CD14-positive monocyte (primary cell): ENCODE results near the gene FAM89A. TPM values are rescaled to one million over a fixed set of nuclear protein-coding genes. Genes with fewer than 3 reads are reported as not detected.
"Not testable (repeated sequence)": the region's sequence is repeated elsewhere in the genome, so short reads cannot be mapped to it uniquely, and the experiment has no call there.

Source experiments
- DNase-seq, 3 donors: peaks; one replicate each; pipeline ENCODE4 v3.0.0-alpha.2; 2011 to 2022
- H2AFZ ChIP-seq: 2 replicates; pipeline ENCODE4 v1.6.0; 2012; ENCODE audit warnings: mild to moderate bottlenecking, low read depth, low read length, inconsistent platforms; ENCODE audit not compliant: insufficient read depth, poor library complexity, severe bottlenecking
- H3K27ac ChIP-seq, 2 donors: 1 replicate in 1 of 2; 2 replicates in 1 of 2; pipeline ENCODE4 v1.5.1; 2012 to 2013; ENCODE audit warnings: low read length in 2 of 2, control low read depth in 1 of 2, inconsistent platforms in 1 of 2, low read depth in 1 of 2, mild to moderate bottlenecking in 1 of 2
- H3K27me3 ChIP-seq, 2 donors: one replicate each; pipeline versions ENCODE4 v1.6.0 to v1.6.1; 2011 to 2013; ENCODE audit warnings: low read length in 2 of 2; ENCODE audit not compliant: control insufficient read depth in 2 of 2, insufficient read depth in 2 of 2
- H3K36me3 ChIP-seq, 2 donors: replicated peaks in 1 of 2; 1 replicate in 1 of 2; 2 replicates in 1 of 2; pipeline versions ENCODE4 v1.5.1 to v1.6.1; 2012 to 2013; ENCODE audit warnings: low read length in 2 of 2, control low read depth in 1 of 2, inconsistent platforms in 1 of 2, mild to moderate bottlenecking in 1 of 2; ENCODE audit not compliant: insufficient read depth in 2 of 2, control insufficient read depth in 1 of 2
- H3K4me1 ChIP-seq, 2 donors: 1 replicate in 1 of 2; 2 replicates in 1 of 2; pipeline versions ENCODE4 v1.5.1 to v1.6.1; 2012 to 2013; ENCODE audit warnings: low read length in 2 of 2, control low read depth in 1 of 2, inconsistent platforms in 1 of 2, mild to moderate bottlenecking in 1 of 2, moderate library complexity in 1 of 2; ENCODE audit not compliant: insufficient read depth in 2 of 2, control insufficient read depth in 1 of 2
- H3K4me2 ChIP-seq: replicated peaks from 2 replicates; pipeline ENCODE3; 2012; ENCODE audit warnings: low read length, moderate library complexity, mild to moderate bottlenecking; ENCODE audit not compliant: poor library complexity, severe bottlenecking; ENCODE audit errors: extremely low read depth
- H3K4me3 ChIP-seq, 3 experiments: fragments of 200-600 bp in 1 of 3; sonication (generic) in 1 of 3; replicated peaks in 1 of 3; 1 replicate in 2 of 3; 2 replicates in 1 of 3; pipeline ENCODE4 v1.5.1; 2011 to 2013; ENCODE audit warnings: low read length in 3 of 3, mild to moderate bottlenecking in 3 of 3, control low read depth in 2 of 3, low read depth in 2 of 3, inconsistent platforms in 1 of 3, moderate library complexity in 1 of 3
- H3K79me2 ChIP-seq: 2 replicates; pipeline ENCODE4 v1.6.0; 2012; ENCODE audit warnings: mild to moderate bottlenecking, control low read depth, inconsistent platforms, low read length, moderate library complexity; ENCODE audit not compliant: insufficient read depth
- H3K9ac ChIP-seq: 2 replicates; pipeline ENCODE4 v1.6.0; 2017; ENCODE audit warnings: low read length, mild to moderate bottlenecking; ENCODE audit not compliant: insufficient read depth, poor library complexity, severe bottlenecking
- H3K9me3 ChIP-seq, 2 donors: replicated peaks in 1 of 2; 1 replicate in 1 of 2; 2 replicates in 1 of 2; pipeline versions ENCODE4 v1.5.1 to v1.6.1; 2012 to 2013; ENCODE audit warnings: low read length in 2 of 2, control low read depth in 1 of 2; ENCODE audit not compliant: control insufficient read depth in 1 of 2, insufficient read depth in 1 of 2
- H4K20me1 ChIP-seq: 2 replicates; pipeline ENCODE4 v1.6.0; 2012; ENCODE audit warnings: mild to moderate bottlenecking, low read length, control low read depth, moderate library complexity; ENCODE audit not compliant: insufficient read depth
- H3K27ac Mint-ChIP-seq, 7 donors: one replicate each; pipeline ENCODE4 v1.8.0; 2020; ENCODE audit warnings: mild to moderate bottlenecking in 7 of 7, mixed read lengths in 7 of 7, moderate library complexity in 6 of 7, inconsistent platforms in 2 of 7
- H3K27me3 Mint-ChIP-seq, 3 donors: one replicate each; pipeline ENCODE4 v1.8.0; 2021 to 2022; ENCODE audit warnings: low read depth in 3 of 3, mild to moderate bottlenecking in 3 of 3, mixed read lengths in 3 of 3, moderate library complexity in 3 of 3, inconsistent platforms in 1 of 3
- H3K36me3 Mint-ChIP-seq, 2 donors: one replicate each; pipeline ENCODE4 v1.8.0; 2020; ENCODE audit warnings: mixed read lengths in 2 of 2, inconsistent platforms in 1 of 2, mild to moderate bottlenecking in 1 of 2
- H3K4me1 Mint-ChIP-seq: one replicate; pipeline ENCODE4 v1.8.0; 2020; ENCODE audit warnings: mild to moderate bottlenecking, mixed read lengths
- H3K4me3 Mint-ChIP-seq, 2 donors: one replicate each; pipeline ENCODE4 v1.8.0; 2020; ENCODE audit warnings: mild to moderate bottlenecking in 2 of 2, mixed read lengths in 2 of 2, moderate library complexity in 1 of 2
- H3K9me3 Mint-ChIP-seq, 7 donors: one replicate each; pipeline ENCODE4 v1.8.0; 2020 to 2022; ENCODE audit warnings: mixed read lengths in 7 of 7, mild to moderate bottlenecking in 6 of 7, moderate library complexity in 6 of 7, inconsistent platforms in 2 of 7
- WGBS: methylation state at CpG from one replicate; pipeline ENCODE4 v1.1.5; 2013; ENCODE audit warnings: missing lambda C conversion rate; ENCODE audit not compliant: insufficient coverage; 5-methylcytosine and 5-hydroxymethylcytosine counted together
- intact Hi-C, 2 donors: fragments of 100-400 bp; cut with micrococcal nuclease; formaldehyde crosslinking; loops; one replicate each; pipeline versions ENCODE4 v1.15.0 to v1.15.1; 2023
- polyA plus RNA-seq, 3 donors: library from polyadenylated mRNA; depleted of rRNA in 1 of 3; unstranded in 2 of 3; stranded (reverse) in 1 of 3; fragments of 300-500 nt in 2 of 3; fragments of >200 nt in 1 of 3; fragmentation: Illumina TruSeq in 2 of 3; gene quantifications; 1 replicate in 2 of 3; 2 replicates in 1 of 3; pipeline ENCODE4 v1.2.3, GENCODE V29; 2012 to 2021
- TF ChIP-seq, protein P1 (sequence below): fragments of 200-600 bp; IDR thresholded peaks from one replicate; pipeline ENCODE4 v1.8.0; 2022; ENCODE audit warnings: antibody characterized with exemption, mild to moderate bottlenecking

Gene FAM89A
- polyA plus RNA-seq, 3 donors = 2.0 to 11.7 (median 4.4) TPM

DNA sequence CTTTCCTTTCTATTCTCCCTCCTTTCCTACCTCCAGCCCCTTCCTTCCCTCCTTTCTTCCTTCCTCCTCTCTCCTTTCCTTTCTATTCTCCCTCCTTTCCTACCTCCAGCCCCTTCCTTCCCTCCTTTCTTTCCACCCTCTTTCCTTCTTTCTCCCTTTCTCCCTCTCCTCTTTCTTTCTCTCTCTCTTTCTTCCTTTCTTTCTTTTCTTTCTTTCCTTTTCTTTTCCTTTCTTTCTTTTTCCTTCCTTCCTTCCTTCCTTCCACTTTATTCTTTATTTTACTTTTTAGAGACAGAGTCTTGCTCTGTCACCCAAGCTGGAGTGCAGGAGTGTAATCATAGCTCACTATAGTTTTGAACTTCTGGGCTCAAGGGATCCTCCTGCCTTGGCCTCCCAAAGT lies 7.5 kb upstream of the FAM89A start:
- DNase-seq, H3K27ac Mint-ChIP-seq, H3K27ac ChIP-seq, H3K9ac ChIP-seq, H3K36me3 Mint-ChIP-seq, H4K20me1 ChIP-seq, H2AFZ ChIP-seq, H3K4me1 Mint-ChIP-seq, H3K36me3 ChIP-seq, H3K4me2 ChIP-seq, H3K79me2 ChIP-seq, H3K4me3 Mint-ChIP-seq, H3K27me3 ChIP-seq, H3K4me1 ChIP-seq, H3K4me3 ChIP-seq: not testable (repeated sequence)
- Mint-ChIP-seq H3K9me3 (peaks cover 13 to 34% (median 24%) of the 10 kb centered on the region in 7 donors), H3K27me3 (peaks cover 12 to 26% (median 15%) of the 10 kb centered on the region in 3 donors)
- peaks cover 11 to 18% of the 10 kb centered on the region in 2 donors for H3K9me3 ChIP-seq
- intact Hi-C loops = loop anchor here in 1 of 2 donors (10.0 kb wide), 1 partner anchor 73 kb away; the partner anchor contains the start of genes ARV1 and TTC13

DNA sequence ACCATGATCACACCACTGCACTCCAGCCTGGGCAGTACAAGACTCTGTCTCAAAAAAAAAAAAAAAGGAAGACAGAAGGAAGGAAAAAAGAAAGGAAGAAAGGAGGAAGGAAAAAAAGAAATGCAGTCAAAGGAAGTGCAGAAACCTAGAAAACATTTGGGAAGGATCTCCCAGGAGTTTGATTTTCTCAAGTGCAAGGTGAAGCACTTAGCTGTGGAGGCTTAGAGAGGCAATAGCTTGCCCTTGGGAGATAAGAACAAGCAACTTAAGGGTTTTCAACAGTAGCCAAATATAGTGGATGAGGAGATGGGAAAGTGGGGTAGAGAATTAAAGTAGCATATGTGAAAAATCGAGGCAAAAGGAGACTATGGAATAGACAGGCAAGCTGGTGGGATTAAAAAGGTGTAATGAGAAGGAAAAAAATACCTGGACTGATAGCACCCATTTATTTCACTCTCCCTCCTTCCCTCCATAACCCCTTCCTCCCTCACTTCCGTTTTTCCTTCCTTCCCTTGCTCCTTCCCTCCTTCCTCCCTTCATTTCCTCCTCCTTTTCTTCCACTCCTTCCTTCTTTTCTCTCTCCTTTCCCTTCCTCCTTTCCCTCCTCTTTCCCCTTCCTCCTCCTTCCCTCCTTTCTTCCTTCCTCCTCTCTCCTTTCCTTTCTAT lies 6.8 kb upstream of the FAM89A start:
- Mint-ChIP-seq H3K4me1 (peaks cover 6% of the 10 kb centered on the region), H3K36me3 (peaks cover 0 to 2% of the 10 kb centered on the region in 2 donors), H3K9me3 (peaks cover 13 to 34% (median 24%) of the 10 kb centered on the region in 7 donors), H3K4me3 (no peak overlapping the region), H3K27me3 (peaks cover 18 to 31% (median 21%) of the 10 kb centered on the region in 3 donors), H3K27ac (no peak overlapping the region)
- H4K20me1 ChIP-seq = no peaks in the 10 kb centered on the region
- TF ChIP-seq, protein P1, sequence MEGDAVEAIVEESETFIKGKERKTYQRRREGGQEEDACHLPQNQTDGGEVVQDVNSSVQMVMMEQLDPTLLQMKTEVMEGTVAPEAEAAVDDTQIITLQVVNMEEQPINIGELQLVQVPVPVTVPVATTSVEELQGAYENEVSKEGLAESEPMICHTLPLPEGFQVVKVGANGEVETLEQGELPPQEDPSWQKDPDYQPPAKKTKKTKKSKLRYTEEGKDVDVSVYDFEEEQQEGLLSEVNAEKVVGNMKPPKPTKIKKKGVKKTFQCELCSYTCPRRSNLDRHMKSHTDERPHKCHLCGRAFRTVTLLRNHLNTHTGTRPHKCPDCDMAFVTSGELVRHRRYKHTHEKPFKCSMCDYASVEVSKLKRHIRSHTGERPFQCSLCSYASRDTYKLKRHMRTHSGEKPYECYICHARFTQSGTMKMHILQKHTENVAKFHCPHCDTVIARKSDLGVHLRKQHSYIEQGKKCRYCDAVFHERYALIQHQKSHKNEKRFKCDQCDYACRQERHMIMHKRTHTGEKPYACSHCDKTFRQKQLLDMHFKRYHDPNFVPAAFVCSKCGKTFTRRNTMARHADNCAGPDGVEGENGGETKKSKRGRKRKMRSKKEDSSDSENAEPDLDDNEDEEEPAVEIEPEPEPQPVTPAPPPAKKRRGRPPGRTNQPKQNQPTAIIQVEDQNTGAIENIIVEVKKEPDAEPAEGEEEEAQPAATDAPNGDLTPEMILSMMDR = no peak
- peaks cover 0 to 10% of the 10 kb centered on the region in 2 donors for H3K27me3 ChIP-seq
- no peak overlapping the region for H3K27ac ChIP-seq
- no peaks in the 10 kb centered on the region for H3K36me3 ChIP-seq
- H3K4me2 ChIP-seq = no peak overlapping the region
- no peak overlapping the region for H2AFZ ChIP-seq
- WGBS = 50% methylated on average over 1 of the region's 2 CpGs
- no peak for DNase-seq
- no peaks in the 10 kb centered on the region for H3K79me2 ChIP-seq
- no peak overlapping the region for H3K9ac ChIP-seq
- peaks cover 0 to 6% of the 10 kb centered on the region in 2 donors for H3K4me1 ChIP-seq
- no peak overlapping the region for H3K4me3 ChIP-seq
- peaks cover 11 to 18% of the 10 kb centered on the region in 2 donors for H3K9me3 ChIP-seq
- intact Hi-C loops = loop anchor here in 1 of 2 donors (10.0 kb wide), 1 partner anchor 72 kb away; the partner anchor contains the start of genes ARV1 and TTC13

DNA sequence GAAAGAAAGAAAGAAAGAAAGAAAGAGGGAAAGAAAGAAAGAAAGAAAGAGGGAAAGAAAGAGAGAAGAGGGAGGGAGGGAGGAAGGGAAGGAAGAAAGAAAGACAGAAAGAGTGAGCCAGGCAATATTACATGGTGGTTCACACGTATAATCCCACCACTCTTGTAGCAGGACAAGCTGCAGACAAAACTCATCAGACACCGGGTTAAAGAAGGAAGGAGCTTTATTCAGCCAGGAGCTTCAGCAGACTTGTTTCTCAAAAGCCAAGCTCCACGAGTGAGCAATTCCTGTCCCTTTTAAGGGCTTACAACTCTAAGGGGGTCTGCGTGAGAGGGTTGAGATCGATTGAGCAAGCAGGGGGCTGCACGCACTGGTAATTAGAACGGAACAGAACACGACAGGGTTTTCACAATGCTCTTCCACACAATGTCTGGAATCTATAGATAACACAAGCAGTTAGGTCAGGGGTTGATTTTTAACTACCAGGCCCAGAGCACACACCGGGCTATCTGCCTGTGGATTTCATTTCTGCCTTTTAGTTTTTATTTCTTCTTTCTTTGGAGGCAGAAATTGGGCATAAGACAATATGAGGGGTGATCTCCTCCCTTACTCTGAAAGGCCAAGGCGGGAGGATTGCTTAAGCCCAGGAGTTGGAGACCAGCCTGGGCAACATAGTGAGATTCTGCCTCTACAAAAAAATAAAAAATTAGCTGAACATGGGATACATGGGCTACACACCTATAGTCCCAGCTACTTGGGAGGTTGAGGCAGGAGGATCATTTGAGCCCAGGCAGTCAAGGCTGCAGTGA lies 6.1 kb upstream of the FAM89A start:
- Mint-ChIP-seq H3K27me3 (peaks cover 26 to 39% (median 29%) of the 10 kb centered on the region in 3 donors), H3K9me3 (peaks cover 13 to 36% (median 24%) of the 10 kb centered on the region in 7 donors), H3K4me3 (peak overlapping the region in 1 of 2 donors; percentile 3)
- H2AFZ ChIP-seq, H3K27ac Mint-ChIP-seq, H3K79me2 ChIP-seq, DNase-seq, H3K36me3 Mint-ChIP-seq, H3K4me1 Mint-ChIP-seq, H3K36me3 ChIP-seq, H3K27ac ChIP-seq, H3K4me2 ChIP-seq, H3K9ac ChIP-seq, H4K20me1 ChIP-seq, H3K4me3 ChIP-seq, H3K4me1 ChIP-seq: not testable (repeated sequence)
- 90% methylated on average over 5 of the region's 10 CpGs for WGBS
- Histone ChIP-seq H3K9me3 (peaks cover 11 to 18% of the 10 kb centered on the region in 2 donors), H3K27me3 (peaks cover 3 to 17% of the 10 kb centered on the region in 2 donors)
- intact Hi-C loops = loop anchor here in 1 of 2 donors (10.0 kb wide), 1 partner anchor 71 kb away; the partner anchor contains the start of genes ARV1 and TTC13
